Measurements from ENCODE around the gene RAB30. TPM values are rescaled to one million over a fixed set of nuclear protein-coding genes. Genes with fewer than 3 reads are reported as not detected.
"Not testable (repeated sequence)": the region's sequence is repeated elsewhere in the genome, so short reads cannot be mapped to it uniquely, and the experiment has no call there.

The RAB30 gene
- total RNA-seq, 2 donors from 2014 or later = 12.1 to 19.0 TPM

DNA sequence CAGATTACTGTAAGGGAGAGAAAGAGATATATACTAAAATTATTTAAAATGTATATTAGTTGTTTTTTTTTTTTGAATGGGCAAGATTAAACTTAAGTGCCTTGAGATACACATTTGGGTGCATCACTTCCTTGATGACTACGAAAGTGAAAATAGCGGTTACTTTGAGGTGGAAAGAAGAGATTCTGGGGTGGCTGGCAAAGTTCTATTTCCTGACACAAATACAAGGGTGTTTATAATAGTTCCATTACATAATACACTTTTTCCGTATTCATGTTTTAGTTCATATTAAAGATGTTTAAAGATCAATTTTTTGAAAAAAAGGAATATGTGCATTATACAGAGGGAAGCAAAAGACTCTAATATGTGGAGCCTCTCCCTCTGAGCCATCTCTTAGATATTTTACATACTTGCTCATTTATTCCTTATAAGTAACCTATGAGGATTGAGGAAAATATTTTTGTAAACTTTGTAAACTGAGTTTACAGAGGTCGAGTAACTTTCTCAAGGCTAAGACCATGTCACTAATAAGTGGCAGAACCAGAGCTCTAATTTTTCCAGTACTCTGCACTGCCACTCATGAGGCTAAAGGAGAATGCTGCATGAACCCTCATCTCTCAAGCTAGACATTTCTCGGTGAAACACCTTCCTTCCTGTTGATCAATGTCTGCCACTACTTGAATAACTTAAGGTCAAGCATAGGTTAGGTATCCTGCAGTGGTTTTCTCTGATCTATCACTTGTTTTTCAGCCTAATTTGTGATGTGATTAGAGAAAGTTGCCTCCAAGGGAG is 111.5 kb downstream of the RAB30 start:
- DNase-seq (ENCODE audit: low spot score) = no peak
- Histone ChIP-seq H3K36me3 (no peaks in the 10 kb centered on the region), H3K4me1 (no peaks in the 10 kb centered on the region), H3K27ac (no peak overlapping the region), H3K27me3 (no peaks in the 10 kb centered on the region), H3K4me3 (no peak overlapping the region), H3K9me3 (no peaks in the 10 kb centered on the region)
- no peak for TF ChIP-seq CTCF (IDR thresholded peaks at IDR 0.05)

DNA sequence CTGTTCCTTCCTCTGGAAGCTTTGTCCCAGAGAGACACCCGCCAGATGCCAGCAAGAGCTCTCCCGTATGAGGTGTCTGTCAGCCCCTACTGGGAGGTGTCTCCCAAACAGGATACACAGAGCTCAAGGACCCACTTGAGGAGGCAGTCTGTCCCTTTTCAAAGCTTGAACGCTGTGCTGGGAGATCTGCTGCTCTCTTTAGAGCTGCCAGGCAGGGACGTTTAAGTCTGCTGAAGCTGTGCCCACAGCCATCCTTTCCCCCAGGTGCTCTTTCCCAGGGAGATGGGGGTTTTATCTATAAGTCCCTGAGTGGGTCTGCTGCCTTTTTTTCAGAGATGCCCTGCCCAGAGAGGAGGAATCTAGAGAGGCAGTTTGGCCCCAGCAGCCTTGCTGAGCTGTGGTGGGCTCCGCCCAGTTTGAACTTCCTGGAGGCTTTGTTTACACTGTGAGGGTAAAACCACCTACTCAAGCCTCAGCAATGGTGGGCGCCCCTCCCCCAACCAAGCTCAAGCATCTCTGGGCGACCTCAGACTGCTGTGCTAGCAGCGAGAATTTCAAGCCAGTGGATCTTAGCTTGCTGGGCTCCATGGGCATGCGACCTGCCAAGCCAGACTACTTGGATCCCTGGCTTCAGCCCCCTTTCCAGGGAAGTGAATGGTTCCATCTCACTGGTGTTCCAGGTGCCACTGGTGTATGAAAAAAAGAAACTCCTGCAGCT is 115.8 kb downstream of the RAB30 start:
- not testable (repeated sequence) for H3K4me3 ChIP-seq; DNase-seq (ENCODE audit: low spot score); H3K36me3 ChIP-seq; H3K27ac ChIP-seq; H3K4me1 ChIP-seq; H3K27me3 ChIP-seq
- peaks cover 0 to 14% of the 10 kb centered on the region in 2 donors for H3K9me3 ChIP-seq

DNA sequence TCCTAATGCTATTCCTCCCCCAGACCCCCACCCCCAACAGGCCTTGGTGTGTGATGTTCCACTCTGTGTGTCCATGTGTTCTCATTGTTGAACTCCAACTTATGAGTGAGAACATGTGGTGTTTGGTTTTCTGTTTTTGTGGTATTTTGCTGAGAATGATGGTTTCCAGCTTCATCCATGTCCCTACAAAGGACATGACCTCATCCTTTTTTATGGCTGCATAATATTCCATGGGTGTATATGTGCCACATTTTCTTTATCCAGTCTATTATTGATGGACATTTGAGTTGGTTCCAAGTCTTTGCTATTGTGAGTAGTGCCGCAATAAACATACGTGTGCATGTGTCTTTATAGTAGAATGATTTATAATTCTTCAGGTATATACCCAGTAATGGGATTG is 121.2 kb downstream of the RAB30 start:
- not testable (repeated sequence) for H3K4me3 ChIP-seq; H3K27me3 ChIP-seq; H3K27ac ChIP-seq; H3K36me3 ChIP-seq; H3K4me1 ChIP-seq; DNase-seq (ENCODE audit: low spot score)
- H3K9me3 ChIP-seq = peaks cover 0 to 14% of the 10 kb centered on the region in 2 donors

DNA sequence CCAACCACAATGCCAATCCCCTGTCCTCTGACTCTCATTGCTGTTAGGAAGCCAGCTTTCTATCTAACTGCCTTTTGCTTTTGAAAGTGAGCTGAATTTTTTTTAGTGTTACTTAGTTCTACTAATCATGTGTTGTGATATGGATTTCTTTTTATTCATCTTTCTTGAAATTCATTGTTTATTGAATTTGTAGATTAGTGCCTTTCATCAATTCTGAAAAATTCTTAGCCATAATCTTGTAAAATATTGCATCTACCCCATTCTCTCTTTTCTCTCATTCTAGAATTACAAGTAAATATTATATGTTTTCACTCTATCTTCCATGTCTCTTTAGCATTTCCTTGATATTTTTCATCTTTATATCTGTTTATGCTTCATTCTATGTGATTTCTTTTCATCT is 122.3 kb downstream of the RAB30 start:
- no peaks in the 10 kb centered on the region for H3K4me1 ChIP-seq
- TF ChIP-seq CTCF (IDR thresholded peaks at IDR 0.05) = no peak
- no peaks in the 10 kb centered on the region for H3K36me3 ChIP-seq
- H3K27ac ChIP-seq = no peak overlapping the region
- no peak for DNase-seq (ENCODE audit: low spot score)
- H3K9me3 ChIP-seq = peaks cover 0 to 7% of the 10 kb centered on the region in 2 donors
- H3K27me3 ChIP-seq = no peaks in the 10 kb centered on the region
- no peak overlapping the region for H3K4me3 ChIP-seq

DNA sequence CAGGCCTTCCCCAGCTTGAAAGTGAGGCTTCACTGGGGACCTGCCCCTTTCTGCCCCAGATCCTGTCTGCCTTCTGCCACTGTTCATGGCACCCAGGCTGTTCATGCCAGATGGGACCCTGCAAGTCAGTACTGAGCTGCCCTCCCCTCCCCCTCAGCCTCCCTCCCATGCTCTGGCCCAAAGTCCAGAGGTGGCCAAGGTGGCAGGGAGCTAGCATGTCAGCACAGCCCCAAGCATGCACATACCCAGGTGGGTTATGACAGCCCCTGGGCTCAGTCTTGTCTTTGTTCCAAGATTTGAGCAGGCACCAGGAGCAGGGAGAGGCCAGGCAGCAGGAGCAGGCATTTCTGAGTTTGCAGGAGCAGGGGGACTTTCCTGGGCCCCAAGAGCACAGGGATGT is 126.0 kb downstream of the RAB30 start:
- no peak overlapping the region for H3K4me3 ChIP-seq
- no peak for DNase-seq (ENCODE audit: low spot score)
- no peaks in the 10 kb centered on the region for H3K4me1 ChIP-seq
- no peak overlapping the region for H3K27ac ChIP-seq
- no peak for TF ChIP-seq CTCF (IDR thresholded peaks at IDR 0.05)
- H3K9me3 ChIP-seq = no peaks in the 10 kb centered on the region
- no peaks in the 10 kb centered on the region for H3K27me3 ChIP-seq
- H3K36me3 ChIP-seq = no peaks in the 10 kb centered on the region

- not testable (repeated sequence) for H3K9me3 ChIP-seq; H3K27ac ChIP-seq; DNase-seq (ENCODE audit: low spot score); H3K36me3 ChIP-seq; H3K4me1 ChIP-seq; H3K4me3 ChIP-seq; H3K27me3 ChIP-seq
Observed at GRCh38 chr11:82945041-82945440, 126.7 kb downstream of the RAB30 start.

GRCh38 chr11:82944198-82944597 is 127.5 kb downstream of the RAB30 start:
- no peak for DNase-seq (ENCODE audit: low spot score)
- H3K27ac ChIP-seq = no peak overlapping the region
- TF ChIP-seq CTCF (IDR thresholded peaks at IDR 0.05) = no peak
- H3K9me3 ChIP-seq = no peaks in the 10 kb centered on the region
- no peak overlapping the region for H3K4me3 ChIP-seq
- H3K27me3 ChIP-seq = no peaks in the 10 kb centered on the region
- no peaks in the 10 kb centered on the region for H3K36me3 ChIP-seq
- H3K4me1 ChIP-seq = no peaks in the 10 kb centered on the region

DNA sequence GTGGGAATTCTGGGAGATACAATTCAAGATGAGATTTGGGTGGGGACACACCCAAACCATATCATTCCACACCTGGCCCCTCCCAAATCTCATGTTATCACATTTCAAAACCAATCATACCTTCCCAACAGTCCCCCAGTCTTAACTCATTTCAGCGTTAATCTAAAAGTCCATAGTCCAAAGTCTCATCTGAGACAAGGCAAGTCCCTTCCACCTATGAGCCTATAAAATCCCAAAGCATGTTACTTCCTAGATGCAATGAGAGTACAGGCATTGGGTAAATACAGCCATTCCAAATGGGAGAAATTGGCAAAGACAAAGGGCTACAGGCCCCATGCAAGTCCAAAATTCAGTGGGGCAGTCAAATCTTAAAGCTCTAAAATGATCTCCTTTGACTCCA is 128.3 kb downstream of the RAB30 start:
- not testable (repeated sequence) for H3K27me3 ChIP-seq; H3K9me3 ChIP-seq; DNase-seq (ENCODE audit: low spot score); H3K36me3 ChIP-seq; H3K27ac ChIP-seq; H3K4me3 ChIP-seq; H3K4me1 ChIP-seq
